ENCODE data around the gene AUP1.
"Not testable (repeated sequence)": the region's sequence is repeated elsewhere in the genome, so short reads cannot be mapped to it uniquely, and the experiment has no call there.

DNA sequence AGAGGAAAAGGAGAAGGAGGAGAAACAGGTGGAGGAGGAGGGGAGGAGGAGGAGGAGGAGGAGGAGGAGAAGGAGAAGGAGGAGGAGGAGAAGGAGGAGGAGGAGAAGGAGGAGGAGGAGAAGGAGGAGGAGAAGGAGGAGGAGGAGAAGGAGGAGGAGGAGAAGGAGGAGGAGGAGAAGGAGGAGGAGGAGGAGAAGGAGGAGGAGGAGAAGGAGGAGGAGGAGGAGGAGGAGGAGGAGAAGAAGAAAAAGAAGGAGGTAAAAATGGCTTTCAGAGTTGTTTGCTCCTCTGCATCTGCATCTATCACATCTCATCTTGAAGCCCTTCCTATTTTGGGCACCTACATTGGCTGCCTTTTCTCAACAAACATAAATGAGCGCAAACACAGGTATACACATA, 31.5 kb upstream of the AUP1 start:
- TF ChIP-seq EP300, POLR2A (IDR thresholded peaks at IDR 0.05): not testable (repeated sequence)

All from gastroesophageal sphincter (tissue), 2 donors.